Tibial nerve (tissue), 4 donors: ENCODE results near the gene CDK5. TPM values are rescaled to one million over a fixed set of nuclear protein-coding genes. Genes with fewer than 3 reads are reported as not detected.
A peak's percentile ranks its signal among the peaks of the same experiment; 100 is the strongest.

Experiments
- DNase-seq, 2 donors: peaks; one replicate each; pipeline ENCODE4 v3.0.0-alpha.2; 2019; ENCODE audit warnings: low spot score in 2 of 2
- H3K27ac ChIP-seq, 4 donors: fragments of 200-600 bp; sonication (generic) in 3 of 4; one replicate each; pipeline ENCODE4 v1.5.1; 2017 to 2019; ENCODE audit warnings: mild to moderate bottlenecking in 1 of 4
- H3K27me3 ChIP-seq, 2 donors: fragments of 200-600 bp; sonication (generic) in 1 of 2; one replicate each; pipeline versions ENCODE4 v1.5.1 to v1.6.0; 2017 to 2019
- H3K36me3 ChIP-seq, 3 donors: fragments of 200-600 bp; sonication (generic); one replicate each; pipeline ENCODE4 v1.5.1; 2018 to 2019
- H3K4me1 ChIP-seq, 4 donors: fragments of 200-600 bp; sonication (generic) in 3 of 4; one replicate each; pipeline ENCODE4 v1.5.1; 2017 to 2019
- H3K4me3 ChIP-seq, 4 donors: fragments of 200-600 bp; sonication (generic) in 3 of 4; one replicate each; pipeline ENCODE4 v1.5.1; 2017 to 2019; ENCODE audit warnings: mild to moderate bottlenecking in 1 of 4, moderate library complexity in 1 of 4
- H3K9me3 ChIP-seq, 4 donors: fragments of 200-600 bp; sonication (generic) in 3 of 4; one replicate each; pipeline ENCODE4 v1.5.1; 2017 to 2019
- EP300 ChIP-seq, 2 donors: sonication (generic); formaldehyde crosslinking; IDR thresholded peaks; one replicate each; pipeline ENCODE4 v1.6.1; 2017; ENCODE audit warnings: antibody characterized with exemption in 2 of 2, mild to moderate bottlenecking in 1 of 2
- POLR2A ChIP-seq, 2 donors: fragments of 450-650 bp; IDR thresholded peaks; one replicate each; pipeline ENCODE4 v1.6.1; 2017; ENCODE audit warnings: antibody characterized with exemption in 2 of 2, mild to moderate bottlenecking in 2 of 2, moderate library complexity in 2 of 2
- WGBS, 2 donors: methylation state at CpG; one replicate each; pipeline ENCODE4 v1.1.5; 2018; 5-methylcytosine and 5-hydroxymethylcytosine counted together
- total RNA-seq, 4 donors: library from RNA; depleted of rRNA; stranded (reverse); fragments of >200 nt; gene quantifications; one replicate each; pipeline ENCODE4 v1.1.0, GENCODE V29; 2016
- TF ChIP-seq, protein P1 (sequence below), 5 experiments: fragments of 200-600 bp in 3 of 5; fragments of 450-650 bp in 2 of 5; sonication (generic) in 3 of 5; IDR thresholded peaks; one replicate each; pipeline ENCODE4 v1.5.1; 2016 to 2019; ENCODE audit warnings: antibody characterized with exemption in 5 of 5, mild to moderate bottlenecking in 3 of 5, moderate library complexity in 2 of 5

Gene CDK5
- total RNA-seq, 4 donors from 2014 or later = 3.6 to 13.1 (median 7.1) TPM

DNA sequence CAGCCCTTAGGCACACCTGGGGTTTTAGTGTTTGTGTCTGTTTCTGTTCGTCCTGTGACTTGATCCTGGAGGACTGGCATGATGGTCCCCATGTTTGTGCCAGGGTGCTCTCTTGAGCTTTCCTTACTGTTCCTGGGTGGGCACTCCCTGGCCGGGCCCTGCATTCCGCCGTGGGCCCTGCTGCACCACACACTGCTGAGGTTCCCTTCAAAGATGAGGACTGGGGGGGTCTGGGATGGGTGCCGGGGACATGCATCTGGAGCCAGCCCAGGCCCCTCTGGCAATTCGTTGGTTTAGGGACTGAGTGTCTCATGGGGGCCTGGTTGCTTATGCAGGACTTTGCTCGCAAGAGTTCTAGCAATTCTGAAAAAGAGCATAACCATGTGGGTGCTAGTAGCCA, 33.3 kb upstream of the CDK5 start:
- Histone ChIP-seq H3K4me1 (peaks cover 0 to 71% (median 27%) of the 10 kb centered on the region in 4 donors), H3K4me3 (no peak overlapping the region), H3K27ac (no peak overlapping the region), H3K9me3 (no peaks in the 10 kb centered on the region), H3K36me3 (no peaks in the 10 kb centered on the region), H3K27me3 (no peaks in the 10 kb centered on the region)
- no peak for TF ChIP-seq POLR2A (IDR thresholded peaks at IDR 0.05)
- no peak for TF ChIP-seq EP300 (IDR thresholded peaks at IDR 0.05)
- TF ChIP-seq, protein P1, sequence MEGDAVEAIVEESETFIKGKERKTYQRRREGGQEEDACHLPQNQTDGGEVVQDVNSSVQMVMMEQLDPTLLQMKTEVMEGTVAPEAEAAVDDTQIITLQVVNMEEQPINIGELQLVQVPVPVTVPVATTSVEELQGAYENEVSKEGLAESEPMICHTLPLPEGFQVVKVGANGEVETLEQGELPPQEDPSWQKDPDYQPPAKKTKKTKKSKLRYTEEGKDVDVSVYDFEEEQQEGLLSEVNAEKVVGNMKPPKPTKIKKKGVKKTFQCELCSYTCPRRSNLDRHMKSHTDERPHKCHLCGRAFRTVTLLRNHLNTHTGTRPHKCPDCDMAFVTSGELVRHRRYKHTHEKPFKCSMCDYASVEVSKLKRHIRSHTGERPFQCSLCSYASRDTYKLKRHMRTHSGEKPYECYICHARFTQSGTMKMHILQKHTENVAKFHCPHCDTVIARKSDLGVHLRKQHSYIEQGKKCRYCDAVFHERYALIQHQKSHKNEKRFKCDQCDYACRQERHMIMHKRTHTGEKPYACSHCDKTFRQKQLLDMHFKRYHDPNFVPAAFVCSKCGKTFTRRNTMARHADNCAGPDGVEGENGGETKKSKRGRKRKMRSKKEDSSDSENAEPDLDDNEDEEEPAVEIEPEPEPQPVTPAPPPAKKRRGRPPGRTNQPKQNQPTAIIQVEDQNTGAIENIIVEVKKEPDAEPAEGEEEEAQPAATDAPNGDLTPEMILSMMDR (IDR thresholded peaks at IDR 0.05) = no peak
- WGBS, 2 donors = 83 to 86% methylated on average over 7 of the region's 7 CpGs
- DNase-seq = no peak

DNA sequence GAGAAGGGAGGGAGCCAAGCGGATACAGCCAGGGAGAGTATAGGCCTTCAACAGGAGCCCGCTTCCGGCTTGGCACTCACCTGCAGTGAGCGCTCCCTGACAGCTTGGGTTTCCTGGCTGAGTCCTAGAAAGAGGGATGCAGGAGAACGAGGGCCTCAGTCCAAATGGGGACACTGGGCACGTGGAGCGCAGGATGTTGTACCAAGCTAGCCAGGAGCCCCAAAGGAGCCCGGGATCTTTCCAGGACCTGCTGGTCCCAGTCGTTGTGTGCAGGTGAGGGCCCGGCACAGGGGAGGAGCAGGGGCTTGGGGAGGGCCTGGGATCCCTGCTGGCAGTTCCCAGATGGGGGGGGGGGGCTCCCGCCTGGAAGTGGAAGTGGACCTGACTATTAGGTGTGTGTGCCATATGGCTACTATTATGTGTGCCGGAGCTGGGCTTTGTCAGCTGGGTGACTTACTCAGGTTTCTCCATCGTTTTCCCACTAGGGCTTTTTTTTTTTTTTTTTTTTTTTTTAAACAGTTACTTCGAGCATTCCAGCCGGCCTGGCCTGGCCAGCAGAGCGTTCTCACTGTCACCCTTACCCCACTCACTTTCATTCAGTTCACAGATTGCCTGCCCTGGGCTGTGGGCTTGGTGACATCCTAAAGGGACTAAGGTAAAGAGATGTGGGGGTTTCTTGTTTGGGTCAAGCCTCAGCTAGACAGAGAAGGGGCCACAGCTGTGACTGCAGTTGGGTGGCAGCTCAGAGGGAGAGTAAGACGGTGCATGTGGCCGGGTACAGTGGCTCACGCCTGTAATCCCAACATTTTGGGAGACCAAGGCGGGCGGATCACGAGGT, 32.4 kb upstream of the CDK5 start:
- H3K9me3 ChIP-seq = no peaks in the 10 kb centered on the region
- H3K27me3 ChIP-seq = no peaks in the 10 kb centered on the region
- H3K36me3 ChIP-seq = no peaks in the 10 kb centered on the region
- peak overlapping the region in 1 of 4 donors; percentile 64 for H3K4me3 ChIP-seq
- WGBS, 2 donors = 73 to 80% methylated on average over 15 to 22 of the region's 22 CpGs
- TF ChIP-seq, protein P1 (IDR thresholded peaks at IDR 0.05) = no peak
- TF ChIP-seq EP300 (IDR thresholded peaks at IDR 0.05) = no peak
- TF ChIP-seq POLR2A (IDR thresholded peaks at IDR 0.05) = no peak
- H3K4me1 ChIP-seq = peaks cover 0 to 75% (median 34%) of the 10 kb centered on the region in 4 donors
- H3K27ac ChIP-seq = peak overlapping the region; percentile 81 to 92 (median 86)
- no peak for DNase-seq

DNA sequence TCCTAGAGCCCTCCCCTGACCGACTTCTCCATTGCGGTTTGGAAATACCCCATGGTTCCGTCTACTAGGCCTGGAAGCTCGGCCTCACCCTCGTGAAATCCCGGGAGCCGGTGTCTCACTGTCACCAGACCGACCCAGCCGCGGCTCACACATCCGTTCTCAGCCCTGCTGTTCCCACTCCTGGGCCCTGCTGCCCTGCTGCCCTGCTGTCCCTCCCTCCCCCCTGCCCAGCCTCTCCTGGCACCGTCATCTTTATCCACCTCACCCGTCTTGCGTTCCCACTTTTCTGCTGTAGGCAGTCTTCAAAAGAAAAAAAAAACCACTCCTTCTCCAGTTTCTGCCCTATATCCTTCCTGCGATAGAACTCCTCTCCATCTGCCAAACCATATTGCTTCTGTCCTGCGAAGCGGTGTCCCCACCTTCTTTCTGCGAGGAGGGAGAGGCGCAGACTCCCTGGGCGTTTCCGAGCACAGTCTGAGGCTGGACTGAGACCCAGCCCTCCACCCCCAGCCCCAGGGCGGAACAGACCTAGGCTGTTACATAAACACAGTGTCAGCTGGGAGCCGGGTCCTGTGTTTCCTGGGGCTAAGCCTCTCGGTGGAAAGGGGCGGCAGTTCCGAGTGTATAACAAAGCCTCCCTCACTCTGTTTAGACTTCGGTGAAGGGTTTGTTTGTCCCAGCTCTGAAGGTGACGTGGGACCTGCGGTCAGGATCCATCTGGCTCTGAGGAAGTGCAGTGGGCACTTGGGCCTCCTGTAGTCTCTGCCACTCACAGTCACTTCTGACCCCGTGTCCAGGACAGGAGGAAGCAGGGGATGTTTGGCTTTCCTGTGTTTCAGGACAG, 31.4 kb upstream of the CDK5 start:
- 34 to 39% methylated on average over 30 of the region's 30 CpGs for WGBS, 2 donors
- H3K9me3 ChIP-seq = no peaks in the 10 kb centered on the region
- peak; percentile 57 to 70 for DNase-seq
- H3K27ac ChIP-seq = peak overlapping the region; percentile 81 to 92 (median 86)
- TF ChIP-seq EP300 (IDR thresholded peaks at IDR 0.05) (peak in 1 of 2 donors; percentile 60), POLR2A (IDR thresholded peaks at IDR 0.05) (peak in 1 of 2 donors; percentile 44)
- TF ChIP-seq, protein P1 (IDR thresholded peaks at IDR 0.05) = no peak
- H3K4me1 ChIP-seq = peaks cover 0 to 68% (median 34%) of the 10 kb centered on the region in 4 donors
- no peaks in the 10 kb centered on the region for H3K36me3 ChIP-seq
- H3K4me3 ChIP-seq = peak overlapping the region in 3 of 4 donors; percentile 4 to 64 (median 18)
- no peaks in the 10 kb centered on the region for H3K27me3 ChIP-seq

DNA sequence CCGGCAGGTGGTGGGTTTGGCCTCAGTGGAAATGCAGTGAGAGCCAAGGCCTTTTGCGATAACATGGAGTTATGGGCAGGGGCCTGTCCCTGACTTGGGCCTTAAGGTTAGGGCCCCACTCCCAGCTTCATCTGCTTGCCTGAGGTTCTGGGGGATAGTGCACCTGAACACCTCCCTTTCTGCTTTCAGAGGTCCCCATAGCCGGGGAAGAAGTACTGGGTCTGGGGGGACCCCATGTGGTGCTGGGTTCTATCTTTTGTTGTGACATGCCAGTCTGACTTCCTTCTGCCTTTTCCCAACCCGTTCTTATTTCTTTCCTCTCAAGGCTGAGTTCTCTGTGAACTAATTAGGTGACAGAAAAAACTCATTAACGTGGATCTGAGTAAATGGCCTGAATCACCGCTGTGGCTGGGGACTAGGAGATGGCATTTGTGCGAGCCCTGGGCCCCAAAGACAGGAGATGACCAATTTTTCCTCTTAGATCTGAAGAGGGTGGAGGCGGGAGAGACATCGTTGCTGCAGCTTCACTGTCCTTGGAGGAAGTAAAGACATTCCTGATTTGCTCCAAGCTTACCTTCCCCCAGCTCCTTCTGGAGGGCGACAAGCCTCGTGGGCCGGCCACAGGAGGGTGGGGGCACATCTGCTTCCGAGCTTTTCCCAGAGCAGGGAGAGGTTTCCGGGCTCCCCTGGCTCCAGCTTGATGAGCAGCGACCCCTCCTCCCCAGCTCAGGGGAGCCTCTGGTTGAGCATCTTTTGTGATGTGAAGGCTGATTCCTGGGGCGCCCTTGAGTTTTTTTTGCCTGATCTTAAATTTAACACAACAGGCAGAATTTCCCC, 30.5 kb upstream of the CDK5 start:
- no peak for TF ChIP-seq POLR2A (IDR thresholded peaks at IDR 0.05)
- TF ChIP-seq, protein P1 (IDR thresholded peaks at IDR 0.05) = no peak
- no peak for TF ChIP-seq EP300 (IDR thresholded peaks at IDR 0.05)
- H3K4me3 ChIP-seq = peak overlapping the region; percentile 63 to 93 (median 68)
- H3K27me3 ChIP-seq = no peaks in the 10 kb centered on the region
- no peaks in the 10 kb centered on the region for H3K9me3 ChIP-seq
- no peak for DNase-seq
- WGBS, 2 donors = 33 to 52% methylated on average over 15 of the region's 16 CpGs
- H3K27ac ChIP-seq = peak overlapping the region; percentile 81 to 92 (median 86)
- H3K36me3 ChIP-seq = no peaks in the 10 kb centered on the region
- peaks cover 0 to 76% (median 37%) of the 10 kb centered on the region in 4 donors for H3K4me1 ChIP-seq
